Endothelial cell of umbilical vein (primary cell): ENCODE measurements around the gene SPEM1. TPM values are rescaled to one million over a fixed set of nuclear protein-coding genes. Genes with fewer than 3 reads are reported as not detected.

Experiments
- BruUV-seq: library from RNA; stranded (reverse); fragments of 400-500 nt; replicated peaks from 2 replicates; lab custom pipeline; 2021; lab: Mats Ljungman, UMichigan
- CTCF ChIA-PET: fragments of 300-600, 350-600 bp; sonication (Branson Sonifier 250); formaldehyde crosslinking; loops from one replicate; lab custom pipeline; 2021; ENCODE audit warnings: antibody characterized with exemption, inconsistent platforms; lab: Charles Lee
- POLR2A ChIA-PET: fragments of 300-600, 350-600 bp; sonication (Branson Sonifier 250); formaldehyde crosslinking; loops from one replicate; lab custom pipeline; 2021; ENCODE audit warnings: antibody characterized with exemption, inconsistent platforms; lab: Charles Lee
- DNase-seq: peaks from one replicate; pipeline ENCODE4 v3.0.0-alpha.2; 2011; ENCODE audit warnings: low read depth, low spot score
- FAIRE-seq: peaks from 2 replicates; lab custom pipeline; 2011; peaks lifted over from hg19 to GRCh38; lab: Jason Lieb, UNC
- H2AFZ ChIP-seq: 2 replicates; pipeline ENCODE4 v1.6.0; 2012; ENCODE audit warnings: low read depth, low read length, control low read depth, inconsistent platforms
- H3K27ac ChIP-seq: 2 replicates; pipeline ENCODE4 v1.5.1; 2011; ENCODE audit warnings: low read depth, mild to moderate bottlenecking, control low read depth, low read length, moderate library complexity; ENCODE audit not compliant: insufficient read depth
- H3K27me3 ChIP-seq, 2 experiments: 2 replicates each; pipeline versions ENCODE4 v1.6.0 to v1.6.1; 2011; ENCODE audit warnings: low read length in 2 of 2, mixed read lengths in 1 of 2; ENCODE audit not compliant: control insufficient read depth in 2 of 2, insufficient read depth in 2 of 2
- H3K36me3 ChIP-seq, 2 experiments: 2 replicates in 1 of 2; 3 replicates in 1 of 2; pipeline ENCODE4 v1.5.1; 2011; ENCODE audit warnings: low read length in 2 of 2, mild to moderate bottlenecking in 1 of 2, moderate library complexity in 1 of 2; ENCODE audit not compliant: control insufficient read depth in 2 of 2, insufficient read depth in 2 of 2; ENCODE audit errors: extremely low read depth in 1 of 2
- H3K4me1 ChIP-seq: 3 replicates; pipeline ENCODE4 v1.5.1; 2011; ENCODE audit warnings: mild to moderate bottlenecking, low read length; ENCODE audit not compliant: control insufficient read depth, insufficient read depth; ENCODE audit errors: extremely low read depth
- H3K4me2 ChIP-seq: 2 replicates; pipeline ENCODE4 v1.6.1; 2011; ENCODE audit warnings: low read length, control low read depth, mixed read lengths; ENCODE audit not compliant: insufficient read depth
- H3K4me3 ChIP-seq, 3 experiments: fragments of 200-600 bp in 1 of 3; sonication (generic), shearing (Covaris generic) in 1 of 3; replicated peaks in 1 of 3; 2 replicates each; pipeline ENCODE4 v1.5.1; 2011 to 2016; ENCODE audit warnings: control low read depth in 3 of 3, low read length in 3 of 3, mild to moderate bottlenecking in 2 of 3, inconsistent platforms in 1 of 3, low read depth in 1 of 3, moderate library complexity in 1 of 3; ENCODE audit not compliant: insufficient read depth in 1 of 3
- H3K79me2 ChIP-seq: 2 replicates; pipeline ENCODE4 v1.6.0; 2012; ENCODE audit warnings: low read length, inconsistent platforms; ENCODE audit not compliant: control insufficient read depth, insufficient read depth
- H3K9ac ChIP-seq: replicated peaks from 2 replicates; pipeline ENCODE3; 2011; ENCODE audit warnings: low read length, control low read depth; ENCODE audit not compliant: insufficient read depth; ENCODE audit errors: extremely low read depth
- H3K9me1 ChIP-seq: replicated peaks from 3 replicates; pipeline ENCODE4 v1.6.0; 2011; ENCODE audit warnings: mild to moderate bottlenecking, low read length; ENCODE audit not compliant: control insufficient read depth, insufficient read depth; ENCODE audit errors: extremely low read depth
- H3K9me3 ChIP-seq: replicated peaks from 2 replicates; pipeline ENCODE4 v1.5.1; 2012; ENCODE audit warnings: low read length, inconsistent platforms; ENCODE audit not compliant: control insufficient read depth, insufficient read depth
- H4K20me1 ChIP-seq: replicated peaks from 2 replicates; pipeline ENCODE3; 2011; ENCODE audit warnings: mild to moderate bottlenecking, low read length; ENCODE audit not compliant: control insufficient read depth, insufficient read depth; ENCODE audit errors: extremely low read depth
- EZH2 ChIP-seq: IDR thresholded peaks from 2 replicates; pipeline ENCODE4 v1.6.1; 2012; ENCODE audit warnings: borderline replicate concordance, low read depth, mild to moderate bottlenecking, moderate library complexity, low read length, inconsistent platforms; ENCODE audit not compliant: severe bottlenecking
- FOS ChIP-seq: IDR thresholded peaks from 2 replicates; pipeline ENCODE4 v1.6.1; 2011; ENCODE audit warnings: mild to moderate bottlenecking, low read length, moderate library complexity, borderline replicate concordance; ENCODE audit not compliant: insufficient read depth
- GATA2 ChIP-seq: IDR thresholded peaks from 2 replicates; pipeline ENCODE4 v1.7.0; 2011; ENCODE audit warnings: low read depth, mild to moderate bottlenecking, moderate library complexity, mixed read lengths, low read length; ENCODE audit not compliant: insufficient read length, insufficient read depth
- JUN ChIP-seq: IDR thresholded peaks from 2 replicates; pipeline ENCODE4 v1.6.1; 2011; ENCODE audit warnings: borderline replicate concordance, low read depth; ENCODE audit not compliant: insufficient read length, insufficient read depth
- MYC ChIP-seq: IDR thresholded peaks from one replicate; pipeline ENCODE4 v1.6.1; 2011; ENCODE audit warnings: mild to moderate bottlenecking, low read depth, low read length
- POLR2A ChIP-seq: IDR thresholded peaks from 2 replicates; pipeline ENCODE4 v1.6.1; 2012; ENCODE audit warnings: low read depth, mild to moderate bottlenecking, control low read depth, low read length
- POLR2AphosphoS5 ChIP-seq: IDR thresholded peaks from 2 replicates; pipeline ENCODE4 v1.6.1; 2012; ENCODE audit warnings: low read depth, mild to moderate bottlenecking, control low read depth, low read length, moderate library complexity; ENCODE audit not compliant: insufficient read depth
- dilution Hi-C: fragments of 300-500 bp; cut with MboI; formaldehyde crosslinking; loops from one replicate; pipeline ENCODE4 v1.15.0; 2019; ENCODE audit warnings: low sequenced_read_pairs; ENCODE audit not compliant: extremely low pct_ligation_motif_present
- intact Hi-C: fragments of 100-400 bp; cut with micrococcal nuclease; formaldehyde crosslinking; loops from one replicate; pipeline ENCODE4 v1.10.0; 2022
- polyA plus RNA-seq, 4 experiments: library from polyadenylated mRNA; depleted of rRNA in 3 of 4; stranded (reverse) in 3 of 4; unstranded in 1 of 4; fragments of >200 nt; gene quantifications; 2 replicates each; pipeline versions ENCODE4 v1.2.1 to v1.2.3, GENCODE V29; 2011 to 2012; ENCODE audit warnings: missing spikeins in 1 of 4
- total RNA-seq: library from RNA; stranded (reverse); gene quantifications from 2 replicates; pipeline ENCODE4 v1.2.3, GENCODE V29; 2021
- TF ChIP-seq, protein P1 (sequence below), 2 donors: IDR thresholded peaks; 1 replicate in 1 of 2; 2 replicates in 1 of 2; pipeline ENCODE4 v1.5.1; 2011; ENCODE audit warnings: low read length in 2 of 2, mild to moderate bottlenecking in 2 of 2, moderate library complexity in 2 of 2, control low read depth in 1 of 2, inconsistent platforms in 1 of 2, low read depth in 1 of 2; ENCODE audit not compliant: insufficient read depth in 1 of 2; ENCODE audit errors: extremely low read depth in 1 of 2
- TF ChIP-seq, protein P2 (sequence below): IDR thresholded peaks from 2 replicates; pipeline ENCODE4 v1.6.1; 2011; ENCODE audit not compliant: insufficient read depth, insufficient read length

SPEM1 gene
- total and polyA plus RNA-seq, 2 donors (not counting 3 experiments of a cell fraction or from before 2014, with no cell fraction given), result not detected

DNA sequence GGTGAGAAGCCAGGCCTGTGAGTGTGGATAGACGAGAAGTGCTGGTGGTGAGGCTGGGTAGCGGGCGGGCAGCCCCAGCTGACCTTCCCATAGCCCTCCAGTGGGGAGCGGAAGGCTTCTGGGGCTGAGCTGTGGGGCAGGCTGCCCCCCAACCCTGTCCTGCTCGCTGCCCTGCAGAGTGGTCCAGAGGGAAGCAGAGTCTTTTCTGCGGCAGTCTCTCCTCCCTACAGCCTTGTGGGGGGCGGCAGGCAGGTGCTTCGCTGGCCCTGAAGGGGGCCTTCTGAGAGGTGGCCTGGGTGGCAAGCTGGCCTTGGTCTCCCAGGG, 8.7 kb upstream of the SPEM1 start:
- Histone ChIP-seq H3K4me1 (no peaks in the 10 kb centered on the region), H3K9me3 (no peaks in the 10 kb centered on the region), H3K36me3 (peaks cover 0 to 17% of the 10 kb centered on the region in 2 experiments), H3K79me2 (no peaks in the 10 kb centered on the region), H3K4me2 (no peak overlapping the region), H2AFZ (no peak overlapping the region), H3K9me1 (no peaks in the 10 kb centered on the region), H3K27ac (no peak overlapping the region), H3K27me3 (no peaks in the 10 kb centered on the region), H3K4me3 (no peak overlapping the region), H4K20me1 (no peaks in the 10 kb centered on the region), H3K9ac (no peak overlapping the region)
- intact Hi-C loops, result no loop called here
- no peak for FAIRE-seq
- no peak for DNase-seq
- no TSS peak for BruUV-seq
- dilution Hi-C loops, result no loop called here
- ChIA-PET POLR2A (no interaction called here), CTCF (no interaction called here)
- TF ChIP-seq, protein P1, sequence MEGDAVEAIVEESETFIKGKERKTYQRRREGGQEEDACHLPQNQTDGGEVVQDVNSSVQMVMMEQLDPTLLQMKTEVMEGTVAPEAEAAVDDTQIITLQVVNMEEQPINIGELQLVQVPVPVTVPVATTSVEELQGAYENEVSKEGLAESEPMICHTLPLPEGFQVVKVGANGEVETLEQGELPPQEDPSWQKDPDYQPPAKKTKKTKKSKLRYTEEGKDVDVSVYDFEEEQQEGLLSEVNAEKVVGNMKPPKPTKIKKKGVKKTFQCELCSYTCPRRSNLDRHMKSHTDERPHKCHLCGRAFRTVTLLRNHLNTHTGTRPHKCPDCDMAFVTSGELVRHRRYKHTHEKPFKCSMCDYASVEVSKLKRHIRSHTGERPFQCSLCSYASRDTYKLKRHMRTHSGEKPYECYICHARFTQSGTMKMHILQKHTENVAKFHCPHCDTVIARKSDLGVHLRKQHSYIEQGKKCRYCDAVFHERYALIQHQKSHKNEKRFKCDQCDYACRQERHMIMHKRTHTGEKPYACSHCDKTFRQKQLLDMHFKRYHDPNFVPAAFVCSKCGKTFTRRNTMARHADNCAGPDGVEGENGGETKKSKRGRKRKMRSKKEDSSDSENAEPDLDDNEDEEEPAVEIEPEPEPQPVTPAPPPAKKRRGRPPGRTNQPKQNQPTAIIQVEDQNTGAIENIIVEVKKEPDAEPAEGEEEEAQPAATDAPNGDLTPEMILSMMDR (IDR thresholded peaks at IDR 0.05; ENCODE audit: extremely low read depth in 1 of 2, insufficient read depth in 1 of 2, low read depth in 1 of 2, low read length in 2 of 2), result no peak
- TF ChIP-seq POLR2A (no peak), GATA2 (no peak), JUN (no peak), FOS (no peak)

DNA sequence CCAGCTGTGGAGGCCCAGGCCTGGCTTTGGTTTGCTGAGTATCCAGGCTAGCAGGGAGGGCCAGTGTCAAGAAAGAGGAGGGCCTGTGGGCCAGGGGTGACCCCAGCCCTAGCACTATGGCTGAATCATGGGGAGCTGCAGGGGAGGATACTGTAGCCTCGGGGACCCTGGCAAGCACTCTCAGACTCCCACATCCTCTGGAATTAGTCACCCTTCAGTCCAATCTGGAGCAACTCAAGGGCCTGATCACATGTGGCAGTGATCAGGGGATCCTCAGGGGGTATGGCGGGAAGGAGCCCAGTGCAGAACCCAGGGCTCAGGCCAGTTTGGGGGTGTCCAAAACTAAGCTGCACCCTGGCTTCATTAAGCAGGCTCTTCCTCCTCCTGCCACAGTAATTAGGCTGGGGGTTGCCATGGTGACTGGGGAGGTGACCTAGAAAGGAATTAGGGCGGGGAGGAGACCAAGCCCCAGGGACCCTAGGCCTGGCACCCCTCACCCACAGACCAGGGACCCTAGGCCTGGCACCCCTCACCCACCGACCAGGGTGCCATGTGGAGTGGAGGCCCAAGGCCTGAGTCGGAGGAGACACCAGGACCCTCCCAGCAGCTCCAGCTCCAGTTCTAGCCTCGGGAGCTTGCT, 6.7 kb upstream of the SPEM1 start:
- Histone ChIP-seq H3K79me2 (no peaks in the 10 kb centered on the region), H3K27ac (no peak overlapping the region), H2AFZ (no peak overlapping the region), H3K9ac (no peak overlapping the region), H3K9me1 (no peaks in the 10 kb centered on the region), H3K4me1 (no peaks in the 10 kb centered on the region), H4K20me1 (no peaks in the 10 kb centered on the region), H3K4me2 (no peak overlapping the region), H3K27me3 (no peaks in the 10 kb centered on the region), H3K4me3 (no peak overlapping the region), H3K36me3 (peaks cover 0 to 17% of the 10 kb centered on the region in 2 experiments), H3K9me3 (no peaks in the 10 kb centered on the region)
- FAIRE-seq (no peak), DNase-seq (no peak)
- intact Hi-C loops, result no loop called here
- ChIA-PET POLR2A (interaction anchor here (0.5 kb wide), 1 partner anchor 196 kb away, joined by 6 read pairs; no protein-coding TSS in a partner anchor), CTCF (no interaction called here)
- TF ChIP-seq EZH2 (no peak), FOS (no peak), JUN (no peak), POLR2A (no peak), POLR2AphosphoS5 (no peak), MYC (no peak), GATA2 (no peak)
- TF ChIP-seq, protein P1 (IDR thresholded peaks at IDR 0.05; ENCODE audit: extremely low read depth in 1 of 2, insufficient read depth in 1 of 2, low read depth in 1 of 2, low read length in 2 of 2), result no peak
- TF ChIP-seq, protein P2, sequence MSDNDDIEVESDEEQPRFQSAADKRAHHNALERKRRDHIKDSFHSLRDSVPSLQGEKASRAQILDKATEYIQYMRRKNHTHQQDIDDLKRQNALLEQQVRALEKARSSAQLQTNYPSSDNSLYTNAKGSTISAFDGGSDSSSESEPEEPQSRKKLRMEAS, result no peak
- dilution Hi-C loops, result no loop called here
- BruUV-seq, result no TSS peak
